K562 (cell line): ENCODE data around the gene SOAT1.

Experiments
- IFI16 ChIP-seq: fragments of 250-450 bp; sonication (Bioruptor Pico); IDR thresholded peaks from 2 replicates; pipeline ENCODE4 v2.1.2; 2022; ENCODE audit warnings: mild to moderate bottlenecking, inconsistent platforms
- RAD21 ChIP-seq, 2 experiments: fragments of 250-450 bp in 1 of 2; fragments of 450-650 bp in 1 of 2; sonication (Bioruptor Pico) in 1 of 2; formaldehyde crosslinking in 1 of 2; IDR thresholded peaks in 1 of 2; conservative IDR thresholded peaks in 1 of 2; 2 replicates each; pipeline versions ENCODE4 v1.4.0 to v1.8.0; 2020 to 2022; ENCODE audit warnings: mild to moderate bottlenecking in 2 of 2, moderate library complexity in 1 of 2
- ZBTB43 ChIP-seq: sonication (generic); formaldehyde crosslinking; IDR thresholded peaks from 2 replicates; pipeline ENCODE4 v1.8.0; 2023; ENCODE audit warnings: mild to moderate bottlenecking, missing genetic modification reagents
- ZFP1 ChIP-seq: fragments of 450-650 bp; formaldehyde crosslinking; IDR thresholded peaks from 2 replicates; pipeline ENCODE4 v1.4.0; 2020; ENCODE audit warnings: mild to moderate bottlenecking, mixed read lengths

GRCh38 chr1:179340918-179341317, 47.3 kb downstream of the SOAT1 start:
- TF ChIP-seq RAD21 (CRISPR knock-in tag; conservative IDR thresholded peaks at IDR 0.05 in 1 of 2, IDR thresholded peaks at IDR 0.05 in 1 of 2) (no peak), IFI16 (CRISPR knock-in tag) (no peak), ZFP1 (CRISPR knock-in tag) (no peak), ZBTB43 (no peak)
